ENCODE results near the gene MB21D2.
"Not testable (repeated sequence)": the region's sequence is repeated elsewhere in the genome, so short reads cannot be mapped to it uniquely, and the experiment has no call there.

The MB21D2 gene

GRCh38 chr3:192778508-192778907 is 139.1 kb downstream of the MB21D2 start:
- no peak for TF ChIP-seq CTCF (IDR thresholded peaks at IDR 0.05; ENCODE audit: low read length)
- no peak for TF ChIP-seq EZH2phosphoT487 (IDR thresholded peaks at IDR 0.05; ENCODE audit: low read length)
- TF ChIP-seq EZH2 (optimal IDR thresholded peaks at IDR 0.05; ENCODE audit: low read depth, low read length), result no peak
- no peak overlapping the region for H3K4me2 ChIP-seq (ENCODE audit: low read depth, low read length)
- H4K20me1 ChIP-seq (ENCODE audit: insufficient read depth, low read length), result no peaks in the 10 kb centered on the region
- H3K36me3 ChIP-seq (replicated peaks; ENCODE audit: insufficient read depth, low read length), result no peaks in the 10 kb centered on the region
- H3K27ac ChIP-seq (ENCODE audit: low read length), result no peak overlapping the region
- no peaks in the 10 kb centered on the region for H3K79me2 ChIP-seq (ENCODE audit: low read length)
- no peaks in the 10 kb centered on the region for H3K9me2 ChIP-seq (replicated peaks; ENCODE audit: insufficient read depth, low read length)
- no peak for DNase-seq
- H3K4me1 ChIP-seq (ENCODE audit: low read length), result no peaks in the 10 kb centered on the region
- no peak overlapping the region for H3K9ac ChIP-seq (ENCODE audit: low read length)
- no peaks in the 10 kb centered on the region for H3K9me3 ChIP-seq (replicated peaks; ENCODE audit: insufficient read depth, low read length)
- H3F3A ChIP-seq (ENCODE audit: insufficient read depth, low read length), result no peaks in the 10 kb centered on the region
- H3K27me3 ChIP-seq (replicated peaks; ENCODE audit: insufficient read depth, low read length), result no peaks in the 10 kb centered on the region
- no peak overlapping the region for H3K4me3 ChIP-seq (ENCODE audit: low read length)
- no peak overlapping the region for H2AFZ ChIP-seq (ENCODE audit: low read length)

- not testable (repeated sequence) for DNase-seq; H3K9me2 ChIP-seq (replicated peaks; ENCODE audit: insufficient read depth, low read length); H3K4me2 ChIP-seq (ENCODE audit: low read depth, low read length)
Measured at GRCh38 chr3:192774341-192774740, 143.3 kb downstream of the MB21D2 start.

GRCh38 chr3:192772240-192772894 is 145.3 kb downstream of the MB21D2 start:
- no peaks in the 10 kb centered on the region for H3K4me1 ChIP-seq (ENCODE audit: low read length)
- H3K27me3 ChIP-seq (replicated peaks; ENCODE audit: insufficient read depth, low read length), result no peaks in the 10 kb centered on the region
- H2AFZ ChIP-seq (ENCODE audit: low read length), result no peak overlapping the region
- H3K4me2 ChIP-seq (ENCODE audit: low read depth, low read length), result no peak overlapping the region
- peak; percentile 45 for TF ChIP-seq CTCF (IDR thresholded peaks at IDR 0.05; ENCODE audit: low read length)
- TF ChIP-seq EZH2phosphoT487 (IDR thresholded peaks at IDR 0.05; ENCODE audit: low read length), result no peak
- no peaks in the 10 kb centered on the region for H3K9me2 ChIP-seq (replicated peaks; ENCODE audit: insufficient read depth, low read length)
- H4K20me1 ChIP-seq (ENCODE audit: insufficient read depth, low read length), result no peaks in the 10 kb centered on the region
- H3K79me2 ChIP-seq (ENCODE audit: low read length), result no peaks in the 10 kb centered on the region
- peak; percentile 23 for DNase-seq
- no peak overlapping the region for H3K9ac ChIP-seq (ENCODE audit: low read length)
- no peaks in the 10 kb centered on the region for H3F3A ChIP-seq (ENCODE audit: insufficient read depth, low read length)
- H3K36me3 ChIP-seq (replicated peaks; ENCODE audit: insufficient read depth, low read length), result no peaks in the 10 kb centered on the region
- H3K27ac ChIP-seq (ENCODE audit: low read length), result no peak overlapping the region
- no peak overlapping the region for H3K4me3 ChIP-seq (ENCODE audit: low read length)
- H3K9me3 ChIP-seq (replicated peaks; ENCODE audit: insufficient read depth, low read length), result no peaks in the 10 kb centered on the region

More at GRCh38 chr3:192774341-192774740, 143.3 kb downstream of the MB21D2 start:
- not testable (repeated sequence) for H3K79me2 ChIP-seq (ENCODE audit: low read length); H3K27me3 ChIP-seq (replicated peaks; ENCODE audit: insufficient read depth, low read length); H3K4me1 ChIP-seq (ENCODE audit: low read length); H4K20me1 ChIP-seq (ENCODE audit: insufficient read depth, low read length); H3K4me3 ChIP-seq (ENCODE audit: low read length); H3K9me3 ChIP-seq (replicated peaks; ENCODE audit: insufficient read depth, low read length); H3K9ac ChIP-seq (ENCODE audit: low read length); H3F3A ChIP-seq (ENCODE audit: insufficient read depth, low read length); H3K27ac ChIP-seq (ENCODE audit: low read length); H3K36me3 ChIP-seq (replicated peaks; ENCODE audit: insufficient read depth, low read length); H2AFZ ChIP-seq (ENCODE audit: low read length)

- no peaks in the 10 kb centered on the region for H3K4me1 ChIP-seq (ENCODE audit: low read length)
Measured at GRCh38 chr3:192758654-192759053, 159.0 kb downstream of the MB21D2 start.

More at GRCh38 chr3:192758654-192759053, 159.0 kb downstream of the MB21D2 start:
- Histone ChIP-seq H3K9me3 (replicated peaks; ENCODE audit: insufficient read depth, low read length) (no peaks in the 10 kb centered on the region), H3K9me2 (replicated peaks; ENCODE audit: insufficient read depth, low read length) (no peaks in the 10 kb centered on the region), H4K20me1 (ENCODE audit: insufficient read depth, low read length) (no peaks in the 10 kb centered on the region), H3K4me3 (ENCODE audit: low read length) (no peak overlapping the region), H3K79me2 (ENCODE audit: low read length) (no peaks in the 10 kb centered on the region), H3K27me3 (replicated peaks; ENCODE audit: insufficient read depth, low read length) (no peaks in the 10 kb centered on the region), H3K9ac (ENCODE audit: low read length) (no peak overlapping the region), H3K36me3 (replicated peaks; ENCODE audit: insufficient read depth, low read length) (no peaks in the 10 kb centered on the region), H2AFZ (ENCODE audit: low read length) (no peak overlapping the region), H3F3A (ENCODE audit: insufficient read depth, low read length) (no peaks in the 10 kb centered on the region), H3K27ac (ENCODE audit: low read length) (no peak overlapping the region), H3K4me2 (ENCODE audit: low read depth, low read length) (no peak overlapping the region)
- TF ChIP-seq CTCF (IDR thresholded peaks at IDR 0.05; ENCODE audit: low read length), result no peak
- TF ChIP-seq EZH2phosphoT487 (IDR thresholded peaks at IDR 0.05; ENCODE audit: low read length), result no peak
- TF ChIP-seq EZH2 (optimal IDR thresholded peaks at IDR 0.05; ENCODE audit: low read depth, low read length), result no peak
- no peak for DNase-seq

Data from MM.1S (cell line).